Natural killer cell (primary cell): ENCODE measurements around the gene CCDC117. TPM values are rescaled to one million over a fixed set of nuclear protein-coding genes. Genes with fewer than 3 reads are reported as not detected.
"Not testable (repeated sequence)": the region's sequence is repeated elsewhere in the genome, so short reads cannot be mapped to it uniquely, and the experiment has no call there.

Source experiments
- ATAC-seq, 3 donors: fragments of 150-1000 bp in 2 of 3; fragments of 200-7000 bp in 1 of 3; cut with Tn5 transposase; 1 replicate in 1 of 3; 2 replicates in 2 of 3; pipeline ENCODE4 v1.10.0; 2021; ENCODE audit warnings: mild to moderate bottlenecking in 2 of 3, moderate library complexity in 2 of 3
- DNase-seq, 2 donors: peaks; one replicate each; pipeline versions ENCODE4 v3.0.0 to v3.0.0-alpha.2; 2013 to 2021; ENCODE audit warnings: mixed read lengths in 1 of 2
- H3K27ac ChIP-seq: one replicate; pipeline ENCODE4 v1.5.1; 2013; ENCODE audit warnings: mild to moderate bottlenecking, low read length
- H3K27me3 ChIP-seq: one replicate; pipeline ENCODE4 v1.6.1; 2013; ENCODE audit warnings: low read length; ENCODE audit not compliant: control insufficient read depth, insufficient read depth
- H3K36me3 ChIP-seq: one replicate; pipeline ENCODE4 v1.6.1; 2013; ENCODE audit warnings: low read length; ENCODE audit not compliant: control insufficient read depth, insufficient read depth
- H3K4me1 ChIP-seq: one replicate; pipeline ENCODE4 v1.6.1; 2013; ENCODE audit warnings: low read length; ENCODE audit not compliant: control insufficient read depth, insufficient read depth
- H3K4me3 ChIP-seq: one replicate; pipeline ENCODE4 v1.5.1; 2013; ENCODE audit warnings: low read length
- H3K9me3 ChIP-seq: one replicate; pipeline ENCODE4 v1.6.1; 2013; ENCODE audit warnings: low read length; ENCODE audit not compliant: control insufficient read depth, insufficient read depth
- H3K27ac Mint-ChIP-seq, 2 donors: one replicate each; pipeline ENCODE4 v1.8.0; 2022; ENCODE audit warnings: mild to moderate bottlenecking in 2 of 2, mixed read lengths in 2 of 2, moderate library complexity in 1 of 2
- H3K27me3 Mint-ChIP-seq, 2 donors: one replicate each; pipeline ENCODE4 v1.8.0; 2022; ENCODE audit warnings: low read depth in 2 of 2, mixed read lengths in 2 of 2
- H3K36me3 Mint-ChIP-seq: one replicate; pipeline ENCODE4 v1.8.0; 2022; ENCODE audit warnings: mixed read lengths
- H3K4me1 Mint-ChIP-seq, 2 donors: one replicate each; pipeline ENCODE4 v1.8.0; 2022; ENCODE audit warnings: mixed read lengths in 2 of 2
- H3K4me3 Mint-ChIP-seq: one replicate; pipeline ENCODE4 v1.8.0; 2022; ENCODE audit warnings: mild to moderate bottlenecking, moderate library complexity, mixed read lengths
- H3K9me3 Mint-ChIP-seq, 2 donors: one replicate each; pipeline ENCODE4 v1.8.0; 2022; ENCODE audit warnings: mixed read lengths in 2 of 2
- WGBS: methylation state at CpG from one replicate; pipeline ENCODE4 v1.1.7; 2013; ENCODE audit warnings: missing lambda C conversion rate; ENCODE audit not compliant: insufficient coverage; 5-methylcytosine and 5-hydroxymethylcytosine counted together
- intact Hi-C: fragments of 100-400 bp; cut with micrococcal nuclease; formaldehyde crosslinking; loops from one replicate; pipeline ENCODE4 v1.14.2; 2022
- total RNA-seq, 4 donors: library from RNA; stranded (reverse); fragments of 120-200 nt in 1 of 4; gene quantifications; one replicate each; pipeline versions ENCODE4 v1.2.3 to v1.2.4, GENCODE V29; 2013 to 2022
- TF ChIP-seq, protein P1 (sequence below): fragments of 200-600 bp; IDR thresholded peaks from one replicate; pipeline ENCODE4 v1.8.0; 2022; ENCODE audit warnings: antibody characterized with exemption

CCDC117 gene
- total RNA-seq, 3 donors from 2014 or later (not counting 1 experiment from before 2014, with no cell fraction given) = 26.3 to 26.9 (median 26.6) TPM

DNA sequence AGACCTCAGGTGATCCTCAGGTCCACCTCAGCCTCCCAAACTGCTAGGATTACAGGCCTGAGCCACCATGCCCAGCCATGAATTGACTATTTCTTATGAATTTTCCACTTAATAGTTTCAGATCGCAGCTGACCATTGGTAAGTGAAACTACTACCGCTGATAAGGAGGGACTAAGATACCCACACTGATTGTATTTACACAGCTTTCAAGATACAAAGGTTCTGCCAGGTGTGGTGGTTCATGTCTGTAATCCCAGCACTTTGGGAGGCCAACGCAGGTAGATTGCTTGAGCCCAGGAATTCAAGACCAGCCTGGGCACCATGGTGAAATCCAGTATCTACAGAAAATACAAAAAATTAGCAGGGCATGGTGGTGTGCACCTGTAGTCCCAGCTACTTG, 34.8 kb upstream of the CCDC117 start:
- no peaks in the 10 kb centered on the region for H3K27me3 Mint-ChIP-seq
- intact Hi-C loops = no loop called here
- Histone ChIP-seq H3K4me1 (peaks cover 9% of the 10 kb centered on the region), H3K27me3 (no peaks in the 10 kb centered on the region), H3K4me3 (no peak overlapping the region), H3K36me3 (peaks cover 2% of the 10 kb centered on the region), H3K27ac (no peak overlapping the region), H3K9me3 (no peaks in the 10 kb centered on the region)
- TF ChIP-seq, protein P1, sequence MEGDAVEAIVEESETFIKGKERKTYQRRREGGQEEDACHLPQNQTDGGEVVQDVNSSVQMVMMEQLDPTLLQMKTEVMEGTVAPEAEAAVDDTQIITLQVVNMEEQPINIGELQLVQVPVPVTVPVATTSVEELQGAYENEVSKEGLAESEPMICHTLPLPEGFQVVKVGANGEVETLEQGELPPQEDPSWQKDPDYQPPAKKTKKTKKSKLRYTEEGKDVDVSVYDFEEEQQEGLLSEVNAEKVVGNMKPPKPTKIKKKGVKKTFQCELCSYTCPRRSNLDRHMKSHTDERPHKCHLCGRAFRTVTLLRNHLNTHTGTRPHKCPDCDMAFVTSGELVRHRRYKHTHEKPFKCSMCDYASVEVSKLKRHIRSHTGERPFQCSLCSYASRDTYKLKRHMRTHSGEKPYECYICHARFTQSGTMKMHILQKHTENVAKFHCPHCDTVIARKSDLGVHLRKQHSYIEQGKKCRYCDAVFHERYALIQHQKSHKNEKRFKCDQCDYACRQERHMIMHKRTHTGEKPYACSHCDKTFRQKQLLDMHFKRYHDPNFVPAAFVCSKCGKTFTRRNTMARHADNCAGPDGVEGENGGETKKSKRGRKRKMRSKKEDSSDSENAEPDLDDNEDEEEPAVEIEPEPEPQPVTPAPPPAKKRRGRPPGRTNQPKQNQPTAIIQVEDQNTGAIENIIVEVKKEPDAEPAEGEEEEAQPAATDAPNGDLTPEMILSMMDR = no peak
- H3K36me3 Mint-ChIP-seq = no peaks in the 10 kb centered on the region
- WGBS = 100% methylated on average over 3 of the region's 3 CpGs
- H3K4me1 Mint-ChIP-seq = peaks cover 16% of the 10 kb centered on the region in 2 donors
- H3K4me3 Mint-ChIP-seq = no peak overlapping the region
- DNase-seq (no peak), ATAC-seq (no peak)
- H3K9me3 Mint-ChIP-seq = no peaks in the 10 kb centered on the region
- H3K27ac Mint-ChIP-seq = no peak overlapping the region

DNA sequence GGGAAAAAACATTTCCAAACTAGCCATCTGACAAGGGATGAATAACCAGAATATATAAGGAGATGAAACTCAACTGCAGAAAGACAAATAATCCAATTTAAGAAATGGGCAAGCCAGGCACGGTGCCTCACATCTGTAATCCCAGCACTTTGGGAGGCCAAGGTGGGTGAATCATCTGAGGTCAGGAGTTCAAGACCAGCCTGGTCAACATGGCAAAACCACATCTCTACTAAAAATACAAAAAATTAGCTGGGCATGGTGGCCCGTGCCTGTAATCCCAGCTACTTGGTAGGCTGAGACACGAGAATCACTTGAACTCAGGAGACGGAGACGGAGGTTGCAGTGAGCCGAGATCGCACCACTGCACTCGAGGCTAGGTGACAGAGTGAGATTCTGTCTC, 33.6 kb upstream of the CCDC117 start:
- H3K36me3 ChIP-seq, H3K9me3 ChIP-seq, H3K9me3 Mint-ChIP-seq, ATAC-seq, H3K27me3 ChIP-seq, intact Hi-C loops, H3K36me3 Mint-ChIP-seq, H3K4me3 ChIP-seq, H3K4me3 Mint-ChIP-seq, H3K27me3 Mint-ChIP-seq, H3K27ac Mint-ChIP-seq, H3K27ac ChIP-seq, DNase-seq: not testable (repeated sequence)
- H3K4me1 Mint-ChIP-seq = peaks cover 28% of the 10 kb centered on the region in 2 donors
- H3K4me1 ChIP-seq = peaks cover 17% of the 10 kb centered on the region
- 97% methylated on average over 8 of the region's 8 CpGs for WGBS

DNA sequence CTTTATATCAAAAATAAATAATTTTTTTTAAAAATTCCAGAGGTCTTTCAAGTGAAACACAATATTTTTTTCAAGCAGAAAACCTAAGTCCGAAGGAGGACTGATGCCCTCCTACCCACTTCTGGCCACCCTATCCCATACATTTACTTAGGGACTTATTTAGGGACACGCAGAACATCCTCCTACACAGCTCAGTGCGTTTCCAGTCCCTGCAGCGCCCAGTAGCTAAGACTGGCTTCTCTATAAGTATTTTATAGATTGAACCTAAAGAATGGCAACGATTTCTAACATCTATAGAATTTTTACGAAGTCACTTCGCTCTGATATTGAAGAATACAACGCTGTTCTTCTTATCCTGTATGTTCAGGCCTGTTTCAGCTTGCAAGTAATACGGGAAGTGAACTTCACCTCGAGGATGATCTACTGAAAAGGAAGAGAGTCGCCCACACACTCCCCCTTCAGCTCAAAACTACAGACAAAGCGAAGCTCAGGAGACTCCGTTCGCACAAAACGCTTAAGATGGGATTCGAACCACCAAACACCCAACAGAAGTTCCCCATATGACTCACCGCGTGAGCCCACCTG, 31.2 kb upstream of the CCDC117 start:
- H3K27me3 Mint-ChIP-seq = no peaks in the 10 kb centered on the region
- Histone ChIP-seq H3K27ac (peak overlapping the region; percentile 36), H3K4me3 (peak overlapping the region; percentile 74), H3K9me3 (no peaks in the 10 kb centered on the region), H3K36me3 (peaks cover 19% of the 10 kb centered on the region), H3K27me3 (no peaks in the 10 kb centered on the region), H3K4me1 (peaks cover 22% of the 10 kb centered on the region)
- no peaks in the 10 kb centered on the region for H3K9me3 Mint-ChIP-seq
- DNase-seq (no peak), ATAC-seq (no peak)
- H3K36me3 Mint-ChIP-seq = no peaks in the 10 kb centered on the region
- TF ChIP-seq, protein P1 = no peak
- H3K4me1 Mint-ChIP-seq = peaks cover 32 to 33% of the 10 kb centered on the region in 2 donors
- intact Hi-C loops = loop anchor here (5.0 kb wide), 1 partner anchor 71 kb away; no protein-coding TSS in a partner anchor
- H3K4me3 Mint-ChIP-seq = peak overlapping the region; percentile 89
- peak overlapping the region; percentile 92 to 97 for H3K27ac Mint-ChIP-seq
- 13% methylated on average over 16 of the region's 18 CpGs for WGBS

DNA sequence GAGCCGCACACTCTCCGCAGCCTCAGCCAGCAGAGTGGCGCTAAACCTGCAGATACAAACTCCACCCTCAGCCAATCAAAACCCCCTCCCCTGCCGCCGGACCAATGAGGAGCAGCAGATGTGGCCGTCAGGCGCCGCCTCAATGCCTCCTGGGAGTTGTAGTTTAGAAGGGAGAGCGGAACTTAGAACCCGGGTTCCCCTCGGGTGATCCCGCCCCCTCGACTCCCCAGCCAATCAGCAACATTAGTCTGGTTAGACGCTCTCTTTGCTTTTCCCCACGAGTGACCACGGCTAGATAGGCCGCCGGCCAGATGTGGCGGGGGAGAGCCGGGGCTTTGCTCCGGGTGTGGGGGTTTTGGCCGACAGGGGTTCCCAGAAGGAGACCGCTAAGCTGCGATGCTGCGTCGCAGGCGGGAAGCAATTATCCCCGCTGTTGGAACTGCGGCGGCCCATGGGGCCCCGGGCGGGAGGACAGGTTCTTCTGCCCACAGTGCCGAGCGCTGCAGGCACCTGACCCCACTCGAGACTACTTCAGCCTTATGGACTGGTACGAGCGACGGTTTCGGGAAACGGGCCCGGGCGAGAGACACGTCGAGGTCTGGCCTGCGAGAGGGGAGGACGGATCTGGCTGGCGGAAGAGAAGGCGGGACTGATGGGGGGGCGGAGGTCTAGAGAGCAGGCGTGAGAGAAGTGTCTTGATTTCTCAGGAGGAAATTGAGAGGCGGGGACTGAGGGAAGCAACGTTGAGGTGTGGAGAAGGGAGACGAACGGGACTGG, 30.5 kb upstream of the CCDC117 start, which contains the start of the genes CHEK2 and HSCB:
TSS of gene CHEK2 (minus strand) at position 36 of the 777 bp plus-strand sequence. CDS start 7,099 bp downstream, outside the sequence.
TSS of gene HSCB (plus strand) at position 255 of the 777 bp plus-strand sequence. CDS start at position 312, 57 bp downstream.
- Histone ChIP-seq H3K27me3 (no peaks in the 10 kb centered on the region), H3K36me3 (peaks cover 23% of the 10 kb centered on the region), H3K4me3 (peak within 1 kb of the TSS; percentile 74), H3K4me1 (peaks cover 22% of the 10 kb centered on the region), H3K9me3 (no peaks in the 10 kb centered on the region), H3K27ac (peak within 1 kb of the TSS; percentile 91)
- Mint-ChIP-seq H3K36me3 (no peaks in the 10 kb centered on the region), H3K27ac (peak within 1 kb of the TSS; percentile 92 to 97), H3K4me1 (peaks cover 32 to 33% of the 10 kb centered on the region in 2 donors), H3K27me3 (no peaks in the 10 kb centered on the region), H3K9me3 (no peaks in the 10 kb centered on the region), H3K4me3 (peak within 1 kb of the TSS; percentile 89)
- TF ChIP-seq, protein P1 = no peak
- peak; percentile 91 to 98 for DNase-seq
- intact Hi-C loops = loop anchor here (1.0 to 5.0 kb wide), 3 partner anchors 30 to 87 kb away; partner anchors contain the start of gene CCDC117
- WGBS = under 1% methylated on average over 54 of the region's 54 CpGs
- ATAC-seq = peak; percentile 94 to 98 (median 95)
